Tibial nerve (tissue), 4 donors: ENCODE measurements around the gene DNAJC7. TPM values are rescaled to one million over a fixed set of nuclear protein-coding genes. Genes with fewer than 3 reads are reported as not detected.
A peak's percentile ranks its signal among the peaks of the same experiment; 100 is the strongest.

Experiments used
- DNase-seq, 2 donors: peaks; one replicate each; pipeline ENCODE4 v3.0.0-alpha.2; 2019; ENCODE audit warnings: low spot score in 2 of 2
- H3K27ac ChIP-seq, 4 donors: fragments of 200-600 bp; sonication (generic) in 3 of 4; one replicate each; pipeline ENCODE4 v1.5.1; 2017 to 2019; ENCODE audit warnings: mild to moderate bottlenecking in 1 of 4
- H3K27me3 ChIP-seq, 2 donors: fragments of 200-600 bp; sonication (generic) in 1 of 2; one replicate each; pipeline versions ENCODE4 v1.5.1 to v1.6.0; 2017 to 2019
- H3K36me3 ChIP-seq, 3 donors: fragments of 200-600 bp; sonication (generic); one replicate each; pipeline ENCODE4 v1.5.1; 2018 to 2019
- H3K4me1 ChIP-seq, 4 donors: fragments of 200-600 bp; sonication (generic) in 3 of 4; one replicate each; pipeline ENCODE4 v1.5.1; 2017 to 2019
- H3K4me3 ChIP-seq, 4 donors: fragments of 200-600 bp; sonication (generic) in 3 of 4; one replicate each; pipeline ENCODE4 v1.5.1; 2017 to 2019; ENCODE audit warnings: mild to moderate bottlenecking in 1 of 4, moderate library complexity in 1 of 4
- H3K9me3 ChIP-seq, 4 donors: fragments of 200-600 bp; sonication (generic) in 3 of 4; one replicate each; pipeline ENCODE4 v1.5.1; 2017 to 2019
- CTCF ChIP-seq, 5 experiments: fragments of 200-600 bp in 3 of 5; fragments of 450-650 bp in 2 of 5; sonication (generic) in 3 of 5; IDR thresholded peaks; one replicate each; pipeline ENCODE4 v1.5.1; 2016 to 2019; ENCODE audit warnings: antibody characterized with exemption in 5 of 5, mild to moderate bottlenecking in 3 of 5, moderate library complexity in 2 of 5
- EP300 ChIP-seq, 2 donors: sonication (generic); formaldehyde crosslinking; IDR thresholded peaks; one replicate each; pipeline ENCODE4 v1.6.1; 2017; ENCODE audit warnings: antibody characterized with exemption in 2 of 2, mild to moderate bottlenecking in 1 of 2
- POLR2A ChIP-seq, 2 donors: fragments of 450-650 bp; IDR thresholded peaks; one replicate each; pipeline ENCODE4 v1.6.1; 2017; ENCODE audit warnings: antibody characterized with exemption in 2 of 2, mild to moderate bottlenecking in 2 of 2, moderate library complexity in 2 of 2
- WGBS, 2 donors: methylation state at CpG; one replicate each; pipeline ENCODE4 v1.1.5; 2018; 5-methylcytosine and 5-hydroxymethylcytosine counted together
- total RNA-seq, 4 donors: library from RNA; depleted of rRNA; stranded (reverse); fragments of >200 nt; gene quantifications; one replicate each; pipeline ENCODE4 v1.1.0, GENCODE V29; 2016

Gene DNAJC7
- total RNA-seq, 4 donors from 2014 or later: 56.6 to 90.2 (median 71.8) TPM

- DNase-seq: no peak
- peak overlapping the region in 1 of 4 donors; percentile 11 for H3K27ac ChIP-seq
- 33 to 46% methylated on average over 6 of the region's 6 CpGs for WGBS, 2 donors
- H3K27me3 ChIP-seq: no peaks in the 10 kb centered on the region
- no peak for TF ChIP-seq EP300 (IDR thresholded peaks at IDR 0.05)
- no peak for TF ChIP-seq POLR2A (IDR thresholded peaks at IDR 0.05)
- no peak for TF ChIP-seq CTCF (IDR thresholded peaks at IDR 0.05)
- H3K4me3 ChIP-seq: no peak overlapping the region
- no peaks in the 10 kb centered on the region for H3K9me3 ChIP-seq
- peaks cover 0 to 5% (median 0%) of the 10 kb centered on the region in 3 donors for H3K36me3 ChIP-seq
- peaks cover 0 to 13% (median 0%) of the 10 kb centered on the region in 4 donors for H3K4me1 ChIP-seq
Observed at GRCh38 chr17:42031584-42031983, 14.3 kb upstream of the DNAJC7 start.

GRCh38 chr17:42028791-42029127, 11.5 kb upstream of the DNAJC7 start:
- 79 to 81% methylated on average over 7 of the region's 7 CpGs for WGBS, 2 donors

GRCh38 chr17:42027961-42028790, 10.9 kb upstream of the DNAJC7 start:
- Histone ChIP-seq H3K27ac (no peak overlapping the region), H3K4me3 (no peak overlapping the region), H3K4me1 (peaks cover 0 to 41% (median 15%) of the 10 kb centered on the region in 4 donors), H3K36me3 (peaks cover 0 to 17% (median 6%) of the 10 kb centered on the region in 3 donors), H3K27me3 (no peaks in the 10 kb centered on the region), H3K9me3 (no peaks in the 10 kb centered on the region)
- WGBS, 2 donors: 46 to 53% methylated on average over 19 of the region's 19 CpGs
- TF ChIP-seq CTCF (IDR thresholded peaks at IDR 0.05): no peak
- TF ChIP-seq EP300 (IDR thresholded peaks at IDR 0.05): no peak
- no peak for TF ChIP-seq POLR2A (IDR thresholded peaks at IDR 0.05)
- no peak for DNase-seq

More at GRCh38 chr17:42028791-42029127, 11.5 kb upstream of the DNAJC7 start:
- Histone ChIP-seq H3K4me3 (no peak overlapping the region), H3K9me3 (no peaks in the 10 kb centered on the region), H3K36me3 (peaks cover 0 to 12% (median under 1%) of the 10 kb centered on the region in 3 donors), H3K4me1 (peaks cover 0 to 36% (median 15%) of the 10 kb centered on the region in 4 donors), H3K27me3 (no peaks in the 10 kb centered on the region), H3K27ac (no peak overlapping the region)
- no peak for TF ChIP-seq EP300 (IDR thresholded peaks at IDR 0.05)
- no peak for TF ChIP-seq POLR2A (IDR thresholded peaks at IDR 0.05)
- no peak for TF ChIP-seq CTCF (IDR thresholded peaks at IDR 0.05)
- no peak for DNase-seq

GRCh38 chr17:42027590-42027889, 10.3 kb upstream of the DNAJC7 start:
- Histone ChIP-seq H3K36me3 (peaks cover 0 to 24% (median 10%) of the 10 kb centered on the region in 3 donors), H3K27ac (no peak overlapping the region), H3K9me3 (no peaks in the 10 kb centered on the region), H3K4me3 (no peak overlapping the region), H3K27me3 (no peaks in the 10 kb centered on the region), H3K4me1 (peaks cover 0 to 44% (median 15%) of the 10 kb centered on the region in 4 donors)
- 33 to 59% methylated on average over 1 to 5 of the region's 5 CpGs for WGBS, 2 donors
- TF ChIP-seq EP300 (IDR thresholded peaks at IDR 0.05): no peak
- TF ChIP-seq POLR2A (IDR thresholded peaks at IDR 0.05): no peak
- no peak for DNase-seq

GRCh38 chr17:42026857-42027589, 9.8 kb upstream of the DNAJC7 start:
- Histone ChIP-seq H3K9me3 (no peaks in the 10 kb centered on the region), H3K4me1 (peaks cover 0 to 48% (median 15%) of the 10 kb centered on the region in 4 donors), H3K36me3 (peaks cover 0 to 29% (median 14%) of the 10 kb centered on the region in 3 donors), H3K27ac (no peak overlapping the region), H3K4me3 (no peak overlapping the region), H3K27me3 (no peaks in the 10 kb centered on the region)
- WGBS, 2 donors: 37 to 44% methylated on average over 15 to 16 of the region's 17 CpGs
- TF ChIP-seq EP300 (IDR thresholded peaks at IDR 0.05): no peak
- no peak for TF ChIP-seq CTCF (IDR thresholded peaks at IDR 0.05)
- TF ChIP-seq POLR2A (IDR thresholded peaks at IDR 0.05): no peak
- DNase-seq: no peak
